ENCODE data around the gene KATNAL2. TPM values are rescaled to one million over a fixed set of nuclear protein-coding genes. Genes with fewer than 3 reads are reported as not detected.

KATNAL2 gene, protein sequence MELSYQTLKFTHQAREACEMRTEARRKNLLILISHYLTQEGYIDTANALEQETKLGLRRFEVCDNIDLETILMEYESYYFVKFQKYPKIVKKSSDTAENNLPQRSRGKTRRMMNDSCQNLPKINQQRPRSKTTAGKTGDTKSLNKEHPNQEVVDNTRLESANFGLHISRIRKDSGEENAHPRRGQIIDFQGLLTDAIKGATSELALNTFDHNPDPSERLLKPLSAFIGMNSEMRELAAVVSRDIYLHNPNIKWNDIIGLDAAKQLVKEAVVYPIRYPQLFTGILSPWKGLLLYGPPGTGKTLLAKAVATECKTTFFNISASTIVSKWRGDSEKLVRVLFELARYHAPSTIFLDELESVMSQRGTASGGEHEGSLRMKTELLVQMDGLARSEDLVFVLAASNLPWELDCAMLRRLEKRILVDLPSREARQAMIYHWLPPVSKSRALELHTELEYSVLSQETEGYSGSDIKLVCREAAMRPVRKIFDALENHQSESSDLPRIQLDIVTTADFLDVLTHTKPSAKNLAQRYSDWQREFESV
- 1 to 10 TPM; 1.3 to 2.2 TPM for total RNA-seq

DNA sequence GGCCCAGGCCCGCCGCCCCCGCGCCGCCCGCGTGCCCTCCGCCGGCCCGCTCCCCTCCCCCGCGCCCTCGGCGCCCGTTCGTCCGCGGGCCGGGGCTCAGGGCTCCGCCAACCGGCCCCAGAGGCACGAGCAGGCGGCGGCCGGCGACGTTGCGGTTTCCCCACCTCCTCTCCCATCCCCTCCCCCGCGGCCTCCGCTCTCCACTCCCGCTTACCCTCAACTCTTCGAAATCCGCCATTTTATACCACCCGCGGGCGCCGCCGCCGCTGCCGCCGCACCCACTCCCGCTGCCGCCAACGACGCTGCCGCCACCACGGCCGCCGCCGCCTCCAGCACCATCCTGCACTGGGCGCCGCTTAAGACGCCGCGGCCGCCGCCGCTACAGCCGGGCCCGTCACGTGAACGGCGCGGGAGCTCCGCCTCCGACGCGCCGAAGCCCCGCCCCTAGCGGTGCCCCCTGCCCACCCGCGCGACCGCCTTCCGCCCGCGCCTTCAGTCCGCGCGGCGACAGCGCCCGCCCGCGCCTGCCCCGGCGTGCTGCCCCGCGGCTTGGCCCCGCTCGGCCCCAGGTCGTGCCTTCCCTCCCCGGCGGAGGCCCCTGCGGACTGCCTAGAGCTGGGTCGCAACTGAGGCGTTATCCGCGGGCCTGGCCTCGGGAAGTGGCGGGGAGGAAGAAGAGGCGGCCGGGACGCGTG lies at the start of gene KATNAL2, which contains the start of gene PIAS2:
Gene KATNAL2, plus strand, starts transcription at position 495 of the 695 bp plus-strand sequence. CDS start 29,271 bp downstream, outside the sequence.
Gene PIAS2, minus strand, starts transcription at position 400 of the 695 bp plus-strand sequence. Its CDS starts 162 bp downstream, at position 238.
- intact Hi-C loops (cut with DNase I) = no loop called here
- peak within 1 kb of the TSS; percentile 77 for H3K27ac ChIP-seq
- peak within 1 kb of the TSS; percentile 63 for H3K4me3 ChIP-seq
- no peaks in the 10 kb centered on the region for H3K36me3 ChIP-seq
- peak; percentile 83 for DNase-seq
- TF ChIP-seq, protein P1, sequence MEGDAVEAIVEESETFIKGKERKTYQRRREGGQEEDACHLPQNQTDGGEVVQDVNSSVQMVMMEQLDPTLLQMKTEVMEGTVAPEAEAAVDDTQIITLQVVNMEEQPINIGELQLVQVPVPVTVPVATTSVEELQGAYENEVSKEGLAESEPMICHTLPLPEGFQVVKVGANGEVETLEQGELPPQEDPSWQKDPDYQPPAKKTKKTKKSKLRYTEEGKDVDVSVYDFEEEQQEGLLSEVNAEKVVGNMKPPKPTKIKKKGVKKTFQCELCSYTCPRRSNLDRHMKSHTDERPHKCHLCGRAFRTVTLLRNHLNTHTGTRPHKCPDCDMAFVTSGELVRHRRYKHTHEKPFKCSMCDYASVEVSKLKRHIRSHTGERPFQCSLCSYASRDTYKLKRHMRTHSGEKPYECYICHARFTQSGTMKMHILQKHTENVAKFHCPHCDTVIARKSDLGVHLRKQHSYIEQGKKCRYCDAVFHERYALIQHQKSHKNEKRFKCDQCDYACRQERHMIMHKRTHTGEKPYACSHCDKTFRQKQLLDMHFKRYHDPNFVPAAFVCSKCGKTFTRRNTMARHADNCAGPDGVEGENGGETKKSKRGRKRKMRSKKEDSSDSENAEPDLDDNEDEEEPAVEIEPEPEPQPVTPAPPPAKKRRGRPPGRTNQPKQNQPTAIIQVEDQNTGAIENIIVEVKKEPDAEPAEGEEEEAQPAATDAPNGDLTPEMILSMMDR (IDR thresholded peaks at IDR 0.05) = no peak
- H3K27me3 ChIP-seq = no peaks in the 10 kb centered on the region
- H3K4me1 ChIP-seq = no peaks in the 10 kb centered on the region
- H3K9me3 ChIP-seq = no peaks in the 10 kb centered on the region
- peak within 1 kb of the TSS; percentile 90 to 92 for H3K9ac ChIP-seq (ENCODE audit: low read depth in 2 of 2, low read length in 2 of 2)

DNA sequence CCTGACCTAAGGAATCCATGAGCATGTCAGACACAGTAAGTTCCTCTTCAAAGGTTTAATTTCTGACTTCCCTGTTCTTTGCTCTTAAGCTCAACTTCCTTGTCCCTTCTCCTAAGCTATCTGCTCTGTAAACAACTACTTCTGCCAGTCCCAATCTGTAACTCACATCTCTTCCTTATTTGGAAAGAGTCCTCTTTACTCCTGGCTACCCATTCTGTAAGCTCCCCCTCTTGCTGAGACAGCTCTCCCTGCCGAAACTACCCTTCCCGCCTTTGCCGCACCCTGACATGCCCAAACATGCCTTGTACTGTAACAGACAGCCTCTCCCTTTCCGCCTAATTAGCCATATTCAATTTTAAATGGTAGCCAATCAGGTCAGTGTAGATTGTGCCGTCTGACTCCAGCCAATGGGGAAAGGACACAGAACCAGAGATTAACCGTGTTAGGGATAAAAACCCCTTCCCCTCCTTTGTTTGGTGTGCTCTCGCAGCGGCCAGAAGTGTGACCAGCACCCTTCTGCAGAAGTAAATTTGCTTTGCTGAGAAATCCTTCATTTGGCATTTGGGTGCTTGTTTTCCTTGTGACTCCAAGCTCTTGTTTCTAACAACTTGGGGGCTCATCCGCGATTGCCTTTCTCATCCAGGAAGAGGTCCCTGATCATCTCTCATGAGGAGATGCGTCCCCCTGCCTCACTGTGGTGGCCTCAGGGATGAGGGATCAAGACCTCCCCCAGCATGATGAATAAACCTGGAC lies 49.1 kb upstream of the KATNAL2 start:
- no peak for DNase-seq
- Histone ChIP-seq H3K4me1 (no peaks in the 10 kb centered on the region), H3K4me3 (no peak overlapping the region), H3K9me3 (no peaks in the 10 kb centered on the region), H3K9ac (ENCODE audit: low read depth in 2 of 2, low read length in 2 of 2) (no peak overlapping the region), H3K36me3 (no peaks in the 10 kb centered on the region), H3K27me3 (no peaks in the 10 kb centered on the region), H3K27ac (peak overlapping the region; percentile 39)
- TF ChIP-seq, protein P1 (IDR thresholded peaks at IDR 0.05) = no peak
- intact Hi-C loops (cut with DNase I) = no loop called here

DNA sequence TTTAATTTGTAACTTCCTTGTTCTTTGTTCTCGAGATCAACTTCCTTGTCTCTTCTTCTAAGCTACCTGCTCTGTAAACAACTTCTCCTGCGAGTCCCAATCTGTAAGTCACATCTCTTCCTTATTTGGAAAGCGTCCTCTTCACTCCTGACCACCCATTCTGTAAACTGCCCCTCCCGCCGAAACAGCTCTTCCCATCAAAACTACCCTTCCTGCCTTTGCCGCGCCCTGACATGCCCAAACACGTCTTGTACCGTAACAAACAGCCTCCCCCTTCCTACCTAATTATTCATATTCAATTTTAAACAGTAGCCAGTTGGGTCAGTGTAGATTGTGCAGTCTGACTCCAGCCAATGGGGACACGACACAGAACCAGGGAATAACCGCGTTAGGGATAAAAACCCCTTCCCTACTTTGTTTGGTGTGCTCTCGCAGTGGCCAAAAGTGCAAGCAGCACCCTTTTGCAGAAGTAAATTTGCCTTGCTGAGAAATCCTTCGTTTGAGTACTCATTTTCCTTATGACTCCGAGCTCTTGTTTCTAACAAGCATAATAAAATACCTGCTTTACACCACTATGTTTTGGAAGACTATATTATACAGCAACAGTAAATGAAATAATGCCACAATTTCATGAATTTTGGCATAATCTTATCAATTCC lies 39.9 kb upstream of the KATNAL2 start:
- TF ChIP-seq, protein P1 (IDR thresholded peaks at IDR 0.05) = no peak
- DNase-seq = peak; percentile 69
- Histone ChIP-seq H3K36me3 (no peaks in the 10 kb centered on the region), H3K27me3 (no peaks in the 10 kb centered on the region), H3K27ac (peak overlapping the region; percentile 59), H3K9me3 (no peaks in the 10 kb centered on the region), H3K9ac (ENCODE audit: low read depth in 2 of 2, low read length in 2 of 2) (no peak overlapping the region), H3K4me1 (no peaks in the 10 kb centered on the region), H3K4me3 (no peak overlapping the region)
- intact Hi-C loops (cut with DNase I) = no loop called here

DNA sequence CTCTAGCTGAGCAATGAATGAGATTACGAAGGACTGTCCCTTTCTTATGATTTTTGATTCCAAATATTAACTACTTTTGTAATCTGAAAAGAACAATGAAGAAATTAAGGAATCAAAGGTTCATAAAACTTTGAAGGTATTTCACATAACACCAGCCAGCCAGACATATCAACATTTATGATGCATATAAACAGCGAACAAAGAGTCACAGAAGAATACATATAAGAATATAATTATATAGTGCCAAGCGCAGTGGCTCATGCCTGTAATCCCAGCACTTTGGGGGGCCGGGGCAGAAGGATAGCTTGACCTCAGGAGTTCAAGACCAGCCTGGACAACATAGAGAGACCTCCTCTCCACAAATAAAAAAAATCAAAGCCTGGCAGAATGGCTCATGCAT lies 34.2 kb upstream of the KATNAL2 start:
- Histone ChIP-seq H3K27ac (no peak overlapping the region), H3K9me3 (no peaks in the 10 kb centered on the region), H3K9ac (ENCODE audit: low read depth in 2 of 2, low read length in 2 of 2) (no peak overlapping the region), H3K27me3 (no peaks in the 10 kb centered on the region), H3K4me1 (no peaks in the 10 kb centered on the region), H3K4me3 (no peak overlapping the region), H3K36me3 (no peaks in the 10 kb centered on the region)
- intact Hi-C loops (cut with DNase I) = no loop called here
- no peak for DNase-seq
- TF ChIP-seq, protein P1 (IDR thresholded peaks at IDR 0.05) = no peak

All from colonic mucosa (tissue), 4 donors.